ENCODE results near the gene MYO1B. TPM values are rescaled to one million over a fixed set of nuclear protein-coding genes. Genes with fewer than 3 reads are reported as not detected.

MYO1B gene
- total and polyA plus RNA-seq, 8 donors = 28.6 to 102 (median 54.7) TPM

DNA sequence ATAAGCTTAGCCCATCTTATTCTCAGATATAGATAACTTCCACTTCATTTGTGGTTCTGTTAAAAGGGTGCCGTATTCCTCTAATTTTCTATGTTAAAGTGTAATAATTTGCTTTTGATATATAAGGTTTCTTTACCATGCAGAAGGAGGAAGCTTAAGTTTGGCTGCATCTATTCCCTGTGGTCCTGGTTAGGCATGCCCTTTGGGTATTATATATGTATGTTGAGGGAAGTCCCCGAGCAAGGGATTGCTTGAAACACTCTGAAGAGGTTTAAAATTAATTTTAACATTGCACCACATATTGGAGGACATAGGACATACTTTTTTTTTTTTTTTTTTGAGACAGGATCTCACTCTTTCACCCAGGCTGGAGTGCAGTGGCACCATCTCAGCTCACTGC, 16.9 kb upstream of the MYO1B start:
- no peaks in the 10 kb centered on the region for H3K27me3 ChIP-seq
- peaks cover 11 to 28% (median 23%) of the 10 kb centered on the region in 3 donors for H3K4me1 ChIP-seq
- FAIRE-seq (no peak), ATAC-seq (no peak), DNase-seq (no peak)
- TF ChIP-seq, protein P1, sequence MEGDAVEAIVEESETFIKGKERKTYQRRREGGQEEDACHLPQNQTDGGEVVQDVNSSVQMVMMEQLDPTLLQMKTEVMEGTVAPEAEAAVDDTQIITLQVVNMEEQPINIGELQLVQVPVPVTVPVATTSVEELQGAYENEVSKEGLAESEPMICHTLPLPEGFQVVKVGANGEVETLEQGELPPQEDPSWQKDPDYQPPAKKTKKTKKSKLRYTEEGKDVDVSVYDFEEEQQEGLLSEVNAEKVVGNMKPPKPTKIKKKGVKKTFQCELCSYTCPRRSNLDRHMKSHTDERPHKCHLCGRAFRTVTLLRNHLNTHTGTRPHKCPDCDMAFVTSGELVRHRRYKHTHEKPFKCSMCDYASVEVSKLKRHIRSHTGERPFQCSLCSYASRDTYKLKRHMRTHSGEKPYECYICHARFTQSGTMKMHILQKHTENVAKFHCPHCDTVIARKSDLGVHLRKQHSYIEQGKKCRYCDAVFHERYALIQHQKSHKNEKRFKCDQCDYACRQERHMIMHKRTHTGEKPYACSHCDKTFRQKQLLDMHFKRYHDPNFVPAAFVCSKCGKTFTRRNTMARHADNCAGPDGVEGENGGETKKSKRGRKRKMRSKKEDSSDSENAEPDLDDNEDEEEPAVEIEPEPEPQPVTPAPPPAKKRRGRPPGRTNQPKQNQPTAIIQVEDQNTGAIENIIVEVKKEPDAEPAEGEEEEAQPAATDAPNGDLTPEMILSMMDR (IDR thresholded peaks at IDR 0.05) = no peak
- intact Hi-C loops (cut with DNase I) = no loop called here
- no peak overlapping the region for H3K27ac ChIP-seq
- H3K9me3 ChIP-seq = no peaks in the 10 kb centered on the region
- H3K4me3 ChIP-seq = no peak overlapping the region
- WGBS, 2 donors = 98 to 100% methylated on average over 2 of the region's 2 CpGs
- no peaks in the 10 kb centered on the region for H3K36me3 ChIP-seq

DNA sequence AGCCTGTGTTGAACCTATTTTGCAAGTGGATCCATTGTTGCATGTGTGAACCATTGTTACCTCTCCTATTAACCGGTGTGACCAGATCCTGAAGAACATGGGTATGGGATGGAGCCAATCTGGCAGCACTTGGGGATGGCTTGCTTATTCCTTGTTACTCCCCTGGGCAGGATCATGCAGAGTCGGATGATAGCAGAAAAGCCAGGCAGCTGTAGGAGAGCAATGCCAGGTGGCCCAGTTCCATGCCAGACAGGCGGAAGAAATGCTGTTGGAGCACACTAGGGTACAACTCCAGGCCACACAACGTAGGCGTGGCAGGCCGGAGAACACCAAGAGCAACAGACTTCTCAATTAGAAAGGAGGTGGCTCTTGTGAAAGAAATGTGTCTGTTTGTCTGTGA, 16.3 kb upstream of the MYO1B start:
- WGBS, 2 donors = 37 to 38% methylated on average over 6 of the region's 6 CpGs
- FAIRE-seq = no peak

DNA sequence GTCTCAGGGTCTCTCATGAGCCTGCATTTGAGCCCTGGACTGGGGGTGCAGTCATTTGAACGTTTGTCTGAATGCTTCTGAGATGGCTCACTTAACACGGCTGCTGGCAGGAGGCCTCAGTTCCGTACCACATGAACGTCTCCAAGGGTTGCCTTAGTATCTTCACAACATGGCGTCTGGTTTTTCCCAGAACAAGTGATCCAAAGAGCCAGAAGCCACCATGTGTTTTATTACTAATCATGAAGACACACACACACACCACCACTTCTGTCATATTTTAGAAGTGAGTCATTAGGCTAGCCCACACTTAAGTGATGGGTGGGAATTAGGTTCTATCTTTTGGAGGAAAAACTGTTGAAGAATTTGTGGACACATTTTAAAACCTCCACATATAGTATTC, 15.0 kb upstream of the MYO1B start:
- ATAC-seq (peak in 1 of 4 donors; percentile 36), DNase-seq (no peak), FAIRE-seq (no peak)
- peaks cover 5 to 21% (median 15%) of the 10 kb centered on the region in 3 donors for H3K4me1 ChIP-seq
- H3K36me3 ChIP-seq = no peaks in the 10 kb centered on the region
- no peak overlapping the region for H3K27ac ChIP-seq
- TF ChIP-seq, protein P1 (IDR thresholded peaks at IDR 0.05) = no peak
- no peaks in the 10 kb centered on the region for H3K9me3 ChIP-seq
- no peaks in the 10 kb centered on the region for H3K27me3 ChIP-seq
- whole genome bisulfite sequencing, 2 donors = 75 to 77% methylated on average over 5 of the region's 5 CpGs
- intact Hi-C loops (cut with DNase I) = loop anchor here in 2 of 3 donors (10.0 kb wide), 1 partner anchor 275 kb away; no protein-coding TSS in a partner anchor
- no peak overlapping the region for H3K4me3 ChIP-seq

More for the DNA sequence above, 16.3 kb upstream of the MYO1B start:
- Histone ChIP-seq H3K27ac (no peak overlapping the region), H3K4me3 (no peak overlapping the region), H3K36me3 (no peaks in the 10 kb centered on the region), H3K4me1 (peaks cover 11 to 28% (median 23%) of the 10 kb centered on the region in 3 donors), H3K27me3 (no peaks in the 10 kb centered on the region), H3K9me3 (no peaks in the 10 kb centered on the region)
- intact Hi-C loops (cut with DNase I) = no loop called here
- TF ChIP-seq, protein P1 (IDR thresholded peaks at IDR 0.05) = no peak
- peak in 3 of 6 donors; percentile 53 to 59 (median 57) for DNase-seq
- ATAC-seq = peak; percentile 77 to 85 (median 82)

DNA sequence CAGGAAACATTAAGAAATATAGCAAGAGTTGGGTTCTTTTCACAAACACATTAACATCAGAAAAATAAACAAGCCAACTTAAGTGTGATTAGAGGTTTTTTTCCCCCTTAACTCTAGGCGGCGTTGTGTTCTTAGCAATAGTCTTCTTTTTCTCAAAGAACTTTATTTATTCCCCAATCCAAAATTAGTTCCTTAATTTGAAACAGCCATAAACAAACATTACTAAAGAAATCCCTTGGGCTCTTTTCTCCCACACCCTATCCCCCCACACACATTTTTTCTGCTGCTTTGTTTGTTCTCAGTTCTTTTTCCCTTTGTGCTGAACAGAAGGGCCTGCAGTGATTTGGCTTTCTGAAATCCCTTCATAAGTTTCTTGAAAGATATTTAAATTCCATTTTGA, 13.2 kb upstream of the MYO1B start:
- no peaks in the 10 kb centered on the region for H3K9me3 ChIP-seq
- ATAC-seq (peak in 1 of 4 donors; percentile 42), FAIRE-seq (no peak), DNase-seq (no peak)
- H3K4me3 ChIP-seq = no peak overlapping the region
- peaks cover 0 to 7% (median 0%) of the 10 kb centered on the region in 3 donors for H3K4me1 ChIP-seq
- 49 to 53% methylated on average over 2 of the region's 2 CpGs for WGBS, 2 donors
- TF ChIP-seq, protein P1 (IDR thresholded peaks at IDR 0.05) = no peak
- intact Hi-C loops (cut with DNase I) = loop anchor here in 2 of 3 donors (10.0 kb wide), 1 partner anchor 273 kb away; no protein-coding TSS in a partner anchor
- H3K36me3 ChIP-seq = no peaks in the 10 kb centered on the region
- H3K27ac ChIP-seq = no peak overlapping the region
- H3K27me3 ChIP-seq = no peaks in the 10 kb centered on the region

DNA sequence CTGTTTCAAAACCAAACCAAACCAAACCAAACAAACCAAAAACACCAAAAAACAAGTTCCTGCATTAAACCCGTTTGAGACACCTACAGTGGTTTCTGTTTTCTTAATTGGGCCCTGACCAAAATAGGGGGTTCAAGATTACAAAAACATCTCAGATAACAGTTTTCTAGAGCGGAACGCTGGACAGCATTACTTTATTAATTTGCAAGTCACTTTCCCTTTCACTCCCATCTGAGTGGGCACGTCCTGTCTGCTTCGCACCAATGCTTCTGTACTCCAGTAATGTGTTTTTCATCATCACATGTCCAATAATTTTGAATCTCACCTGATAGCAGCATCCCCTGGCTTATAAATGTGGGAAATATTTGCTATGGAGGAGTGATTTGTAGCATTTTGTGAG, 11.7 kb upstream of the MYO1B start:
- TF ChIP-seq, protein P1 (IDR thresholded peaks at IDR 0.05) = no peak
- DNase-seq (no peak), FAIRE-seq (no peak), ATAC-seq (no peak)
- Histone ChIP-seq H3K4me1 (peaks cover 0 to 7% (median 0%) of the 10 kb centered on the region in 3 donors), H3K4me3 (no peak overlapping the region), H3K36me3 (no peaks in the 10 kb centered on the region), H3K27me3 (no peaks in the 10 kb centered on the region), H3K27ac (no peak overlapping the region), H3K9me3 (no peaks in the 10 kb centered on the region)
- WGBS, 2 donors = 74 to 78% methylated on average over 5 of the region's 5 CpGs
- intact Hi-C loops (cut with DNase I) = loop anchor here in 2 of 3 donors (10.0 kb wide), 1 partner anchor 271 kb away; no protein-coding TSS in a partner anchor
